RWPE1 (cell line): Measurements from ENCODE around the gene RBM14.

ENCODE experiments used
- CTCF ChIA-PET: fragments of 350-600 bp; sonication (Branson Sonifier 250); formaldehyde crosslinking; extraction: SDS; loops from one replicate; lab custom pipeline; 2021; lab: Yijun Ruan, JAX
- POLR2A ChIA-PET: fragments of 400-600 bp; formaldehyde crosslinking; extraction: SDS; loops from one replicate; lab custom pipeline; 2020; ENCODE audit warnings: antibody characterized with exemption; ENCODE audit not compliant: low non-redundant PET; lab: Yijun Ruan, JAX
- DNase-seq: peaks from one replicate; pipeline ENCODE4 v3.0.0; 2012; ENCODE audit warnings: low spot score
- H3K27ac ChIP-seq: fragments of 450-650 bp; 2 replicates; pipeline ENCODE4 v1.5.1; 2017
- CTCF ChIP-seq: fragments of 450-650 bp; conservative IDR thresholded peaks from 2 replicates; pipeline ENCODE4 v1.5.1; 2017; ENCODE audit warnings: low read depth, mild to moderate bottlenecking

The RBM14 gene

GRCh38 chr11:66619080-66619554 lies 2.7 kb downstream of the RBM14 start:
- TF ChIP-seq CTCF, result no peak
- H3K27ac ChIP-seq, result peak overlapping the region; percentile 70
- peak; percentile 74 for DNase-seq
- CTCF ChIA-PET, result interaction anchor here (1.3 kb wide), 1 partner anchor 27 kb away, joined by 10 read pairs; the partner anchor contains the start of gene CCDC87
- POLR2A ChIA-PET, result interaction anchor here (0.5 to 0.9 kb wide), 4 partner anchors 27 to 755 kb away, joined by 3 to 5 read pairs (median 3); partner anchors contain the start of gene CCDC87

- ChIA-PET CTCF (no interaction called here), POLR2A (no interaction called here)
- DNase-seq, result no peak
- H3K27ac ChIP-seq, result no peak overlapping the region
- TF ChIP-seq CTCF, result no peak
These were observed 8.0 kb downstream of the RBM14 start for GRCh38 chr11:66624450-66624849.

GRCh38 chr11:66625041-66625751 lies 8.8 kb downstream of the RBM14 start:
- H3K27ac ChIP-seq, result no peak overlapping the region
- DNase-seq, result no peak
- no peak for TF ChIP-seq CTCF
- ChIA-PET POLR2A (no interaction called here), CTCF (interaction anchor here (0.6 kb wide), 1 partner anchor 91 kb away, joined by 7 read pairs; no protein-coding TSS in a partner anchor)

- no peak overlapping the region for H3K27ac ChIP-seq
- TF ChIP-seq CTCF, result no peak
- ChIA-PET POLR2A (no interaction called here), CTCF (interaction anchor here (0.6 kb wide), 1 partner anchor 91 kb away, joined by 7 read pairs; no protein-coding TSS in a partner anchor)
- DNase-seq, result no peak
These were observed 9.3 kb downstream of the RBM14 start for GRCh38 chr11:66625752-66626149.

GRCh38 chr11:66626382-66626781 lies 10.0 kb downstream of the RBM14 start:
- ChIA-PET POLR2A (no interaction called here), CTCF (no interaction called here)
- no peak overlapping the region for H3K27ac ChIP-seq
- no peak for DNase-seq
- TF ChIP-seq CTCF, result no peak

- DNase-seq, result no peak
- ChIA-PET CTCF (interaction anchor here (0.5 kb wide), 1 partner anchor 10 kb away, joined by 3 read pairs; the partner anchor contains the start of gene RBM14), POLR2A (no interaction called here)
- no peak overlapping the region for H3K27ac ChIP-seq
- TF ChIP-seq CTCF, result no peak
These were observed 10.5 kb downstream of the RBM14 start for GRCh38 chr11:66626926-66627325.
